ENCODE results near the gene CXCL13.
"Not testable (repeated sequence)": the region's sequence is repeated elsewhere in the genome, so short reads cannot be mapped to it uniquely, and the experiment has no call there.

Gene CXCL13

DNA sequence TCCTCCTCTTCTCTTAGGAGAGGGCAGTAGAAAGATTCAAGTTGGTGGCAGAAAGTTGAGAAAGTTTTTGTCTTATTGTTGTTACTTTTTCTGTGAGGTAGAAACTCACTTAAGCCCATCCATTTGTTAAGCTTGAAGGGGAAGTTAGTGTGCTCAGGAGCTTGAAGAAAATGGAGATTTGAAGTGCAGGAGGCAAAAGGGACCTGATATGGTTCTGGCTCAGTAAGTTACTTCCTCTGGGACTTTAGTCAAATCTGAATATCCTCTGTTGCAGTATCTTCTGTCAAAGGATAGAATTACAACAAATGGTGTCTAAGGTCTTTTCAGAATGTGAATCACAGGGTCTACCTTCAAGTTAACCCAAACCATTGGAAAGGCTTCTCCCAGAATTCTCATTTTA is 46.2 kb downstream of the CXCL13 start:
- DNase-seq: no peak
- no peak overlapping the region for H3K9ac ChIP-seq (ENCODE audit: low read depth, low read length)
- no peak overlapping the region for H3K27ac ChIP-seq (ENCODE audit: low read length)
- H3K27me3 ChIP-seq (ENCODE audit: insufficient read depth, low read length, poor library complexity): no peaks in the 10 kb centered on the region
- no peak for TF ChIP-seq CTCF (IDR thresholded peaks at IDR 0.05; ENCODE audit: borderline replicate concordance, extremely low read depth, low read length, poor library complexity, severe bottlenecking)
- no peak for TF ChIP-seq EZH2 (IDR thresholded peaks at IDR 0.05; ENCODE audit: borderline replicate concordance, low read depth, low read length, severe bottlenecking)
- no peak overlapping the region for H2AFZ ChIP-seq (ENCODE audit: low read depth, low read length)
- no peaks in the 10 kb centered on the region for H3K79me2 ChIP-seq (ENCODE audit: insufficient read depth, low read length)
- no peaks in the 10 kb centered on the region for H3K4me1 ChIP-seq (ENCODE audit: insufficient read depth, low read length)
- H3K36me3 ChIP-seq (ENCODE audit: insufficient read depth, low read length): no peaks in the 10 kb centered on the region
- no peak for ATAC-seq (ENCODE audit: insufficient read depth, low read depth)
- no peaks in the 10 kb centered on the region for H4K20me1 ChIP-seq (ENCODE audit: insufficient read depth, low read length)
- H3K4me2 ChIP-seq (ENCODE audit: insufficient read depth, low read length): no peak overlapping the region
- no peak overlapping the region for H3K4me3 ChIP-seq (ENCODE audit: low read depth in 1 of 2, low read length in 2 of 2)
- no peaks in the 10 kb centered on the region for H3K9me3 ChIP-seq (ENCODE audit: insufficient read depth, low read length, severe bottlenecking)

DNA sequence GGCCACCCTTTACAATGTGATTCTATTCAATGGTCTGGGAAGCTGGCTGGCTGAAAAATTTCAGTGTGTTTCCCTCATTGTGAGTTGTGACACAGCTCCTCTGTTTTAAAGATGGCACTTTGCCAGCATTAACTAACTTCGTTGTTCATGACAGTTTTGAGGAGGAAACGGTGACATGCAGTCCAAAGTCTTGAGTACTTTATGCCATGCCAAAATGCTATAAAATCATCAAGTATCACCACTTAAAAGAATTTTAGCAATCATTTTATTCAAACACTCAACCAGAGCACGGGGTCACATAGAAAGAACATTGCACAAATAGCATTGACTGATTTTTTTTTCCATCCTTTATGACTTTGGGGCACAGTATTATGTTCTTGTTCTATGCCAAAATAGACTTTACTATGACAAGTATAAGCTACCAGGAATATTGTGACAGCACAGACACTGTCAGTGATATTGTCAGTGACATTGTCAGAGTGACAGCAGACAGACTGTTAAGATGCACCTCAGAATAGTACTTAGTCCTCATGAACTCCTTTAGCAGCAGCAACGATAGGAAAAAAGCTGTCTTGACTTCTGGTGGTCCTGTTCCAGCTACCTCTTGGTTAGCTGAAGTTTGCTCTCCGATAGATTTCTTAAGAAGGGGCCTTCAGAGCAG is 46.7 kb downstream of the CXCL13 start:
- H3K27ac ChIP-seq (ENCODE audit: low read length): no peak overlapping the region
- H3K27me3 ChIP-seq (ENCODE audit: insufficient read depth, low read length, poor library complexity): no peaks in the 10 kb centered on the region
- no peak overlapping the region for H3K9ac ChIP-seq (ENCODE audit: low read depth, low read length)
- no peak for TF ChIP-seq EZH2 (IDR thresholded peaks at IDR 0.05; ENCODE audit: borderline replicate concordance, low read depth, low read length, severe bottlenecking)
- no peak for TF ChIP-seq CTCF (IDR thresholded peaks at IDR 0.05; ENCODE audit: borderline replicate concordance, extremely low read depth, low read length, poor library complexity, severe bottlenecking)
- H3K4me3 ChIP-seq (ENCODE audit: low read depth in 1 of 2, low read length in 2 of 2): no peak overlapping the region
- H2AFZ ChIP-seq (ENCODE audit: low read depth, low read length): no peak overlapping the region
- ATAC-seq (ENCODE audit: insufficient read depth, low read depth): no peak
- no peaks in the 10 kb centered on the region for H3K36me3 ChIP-seq (ENCODE audit: insufficient read depth, low read length)
- no peaks in the 10 kb centered on the region for H3K9me3 ChIP-seq (ENCODE audit: insufficient read depth, low read length, severe bottlenecking)
- no peaks in the 10 kb centered on the region for H4K20me1 ChIP-seq (ENCODE audit: insufficient read depth, low read length)
- DNase-seq: no peak
- no peaks in the 10 kb centered on the region for H3K79me2 ChIP-seq (ENCODE audit: insufficient read depth, low read length)
- H3K4me1 ChIP-seq (ENCODE audit: insufficient read depth, low read length): no peaks in the 10 kb centered on the region
- no peak overlapping the region for H3K4me2 ChIP-seq (ENCODE audit: insufficient read depth, low read length)

DNA sequence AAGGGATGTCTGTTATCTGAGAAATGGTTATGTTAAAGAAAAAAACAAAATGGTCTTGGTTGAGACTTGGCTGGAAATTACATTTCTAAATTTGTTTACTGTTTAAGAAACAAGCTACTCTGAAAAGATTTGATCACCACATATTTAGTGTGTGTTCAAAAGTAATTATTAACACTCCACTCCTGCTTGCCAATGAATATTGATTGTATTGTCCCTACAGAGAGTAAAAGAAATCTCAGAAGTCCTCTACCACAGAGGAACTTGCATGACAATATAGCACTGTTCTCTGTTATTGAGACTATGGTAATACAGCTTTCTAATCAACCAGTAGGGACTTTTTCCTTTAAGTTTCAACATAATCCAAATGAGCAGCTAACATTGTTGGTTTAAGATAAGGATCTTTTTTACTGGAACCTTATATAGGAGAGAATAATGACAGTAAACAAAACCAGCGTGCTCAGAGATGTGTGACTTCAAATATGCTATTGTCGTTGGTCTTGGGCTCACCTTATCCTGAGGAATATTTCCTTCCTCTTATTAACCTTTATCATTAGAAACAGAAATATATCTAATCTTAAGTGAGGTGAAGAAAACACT is 47.6 kb downstream of the CXCL13 start:
- Histone ChIP-seq H2AFZ (ENCODE audit: low read depth, low read length) (no peak overlapping the region), H3K79me2 (ENCODE audit: insufficient read depth, low read length) (no peaks in the 10 kb centered on the region), H3K9me3 (ENCODE audit: insufficient read depth, low read length, severe bottlenecking) (no peaks in the 10 kb centered on the region), H3K27me3 (ENCODE audit: insufficient read depth, low read length, poor library complexity) (no peaks in the 10 kb centered on the region), H3K36me3 (ENCODE audit: insufficient read depth, low read length) (no peaks in the 10 kb centered on the region), H3K27ac (ENCODE audit: low read length) (no peak overlapping the region), H3K4me2 (ENCODE audit: insufficient read depth, low read length) (no peak overlapping the region), H3K4me3 (ENCODE audit: low read depth in 1 of 2, low read length in 2 of 2) (no peak overlapping the region), H4K20me1 (ENCODE audit: insufficient read depth, low read length) (no peaks in the 10 kb centered on the region), H3K9ac (ENCODE audit: low read depth, low read length) (no peak overlapping the region), H3K4me1 (ENCODE audit: insufficient read depth, low read length) (no peaks in the 10 kb centered on the region)
- no peak for DNase-seq
- no peak for TF ChIP-seq CTCF (IDR thresholded peaks at IDR 0.05; ENCODE audit: borderline replicate concordance, extremely low read depth, low read length, poor library complexity, severe bottlenecking)
- TF ChIP-seq EZH2 (IDR thresholded peaks at IDR 0.05; ENCODE audit: borderline replicate concordance, low read depth, low read length, severe bottlenecking): no peak
- ATAC-seq (ENCODE audit: insufficient read depth, low read depth): no peak

GRCh38 chr4:77660318-77660717 is 54.7 kb downstream of the CXCL13 start:
- not testable (repeated sequence) for H3K4me3 ChIP-seq (ENCODE audit: low read depth in 1 of 2, low read length in 2 of 2); DNase-seq; H3K36me3 ChIP-seq (ENCODE audit: insufficient read depth, low read length); H3K9me3 ChIP-seq (ENCODE audit: insufficient read depth, low read length, severe bottlenecking); H3K9ac ChIP-seq (ENCODE audit: low read depth, low read length); H3K27me3 ChIP-seq (ENCODE audit: insufficient read depth, low read length, poor library complexity); H2AFZ ChIP-seq (ENCODE audit: low read depth, low read length); H3K4me1 ChIP-seq (ENCODE audit: insufficient read depth, low read length); H3K4me2 ChIP-seq (ENCODE audit: insufficient read depth, low read length); ATAC-seq (ENCODE audit: insufficient read depth, low read depth); H4K20me1 ChIP-seq (ENCODE audit: insufficient read depth, low read length); H3K79me2 ChIP-seq (ENCODE audit: insufficient read depth, low read length); H3K27ac ChIP-seq (ENCODE audit: low read length)
